Pancreas (tissue), 10 donors: ENCODE measurements around the gene TC2N. TPM values are rescaled to one million over a fixed set of nuclear protein-coding genes. Genes with fewer than 3 reads are reported as not detected.

Experiments
- ATAC-seq, 4 donors: fragments of 200-7000 bp; cut with Tn5 transposase; one replicate each; pipeline versions ENCODE4 v1.8.0 to v1.9.1; 2020; ENCODE audit warnings: mild to moderate bottlenecking in 4 of 4, moderate library complexity in 4 of 4
- DNase-seq, 6 donors: peaks; one replicate each; pipeline ENCODE4 v3.0.0-alpha.2; 2020
- FAIRE-seq: peaks from 2 replicates; lab custom pipeline; 2012; peaks lifted over from hg19 to GRCh38; lab: Jason Lieb, UNC
- H3K27ac ChIP-seq, 4 donors: fragments of 200-600 bp; sonication (generic); 1 replicate in 3 of 4; 2 replicates in 1 of 4; pipeline versions ENCODE4 v1.5.0 to v1.8.0; 2020
- H3K27me3 ChIP-seq, 4 donors: fragments of 200-600 bp; one replicate each; pipeline ENCODE4 v1.8.0; 2021
- H3K36me3 ChIP-seq, 3 donors: fragments of 200-600 bp; sonication (generic) in 1 of 3; one replicate each; pipeline versions ENCODE4 v1.5.0 to v1.8.0; 2020 to 2021
- H3K4me1 ChIP-seq, 3 donors: fragments of 200-600 bp; one replicate each; pipeline ENCODE4 v1.8.0; 2021
- H3K4me3 ChIP-seq, 4 donors: fragments of 200-600 bp; sonication (generic) in 2 of 4; one replicate each; pipeline versions ENCODE4 v1.5.0 to v1.8.0; 2020 to 2021
- H3K9me3 ChIP-seq, 4 donors: fragments of 200-600 bp; one replicate each; pipeline ENCODE4 v1.8.0; 2021
- WGBS, 2 donors: extraction: QIAGEN DNeasy Blood & Tissue Kit; methylation state at CpG; one replicate each; pipeline ENCODE4 v1.1.7; 2013; 5-methylcytosine and 5-hydroxymethylcytosine counted together
- intact Hi-C, 3 donors: fragments of 100-400 bp; cut with DNase I; formaldehyde crosslinking; loops; one replicate each; pipeline versions ENCODE4 v1.11.1 to v1.14.2; 2022
- polyA plus RNA-seq, 2 donors: library from polyadenylated mRNA; stranded (reverse); fragments of 200-250 nt; gene quantifications; one replicate each; pipeline ENCODE4 v1.2.3, GENCODE V29; 2013
- total RNA-seq, 6 donors: library from RNA; stranded (reverse); fragmentation: NEBNext Ultra II Directional in 4 of 6; extraction: Animal tissue kit (Norgen Biotek cat#: 25700) in 4 of 6; gene quantifications; one replicate each; pipeline versions ENCODE4 v1.2.1 to v1.2.4, GENCODE V29; 2021 to 2023
- TF ChIP-seq, protein P1 (sequence below), 4 donors: fragments of 200-600 bp; sonication (generic) in 3 of 4; IDR thresholded peaks; one replicate each; pipeline versions ENCODE4 v1.5.0 to v1.8.0; 2021; ENCODE audit warnings: antibody characterized with exemption in 4 of 4
- donor health status: healthy with polysubstance abuse.
- donor health status: DM: no; HTN: no; CAD: no; lungs with moderate emphysema.
- donor health status: DM: no; HTN: no; CAD: no.
- donor health status: control.
- donor health status: control.
- donor health status: Bipolar disorder and iron deficiency.
- donor health status: DM: yes; HTN: yes; CAD: no.
- donor health status: DM: no; HTN: no; CAD: no.
- donor health status: DM: no; HTN: no; CAD: no.
- donor health status: DM: yes; HTN: yes; CAD: no.

The TC2N gene
- total and polyA plus RNA-seq, 8 donors = 23.9 to 215 (median 112) TPM

DNA sequence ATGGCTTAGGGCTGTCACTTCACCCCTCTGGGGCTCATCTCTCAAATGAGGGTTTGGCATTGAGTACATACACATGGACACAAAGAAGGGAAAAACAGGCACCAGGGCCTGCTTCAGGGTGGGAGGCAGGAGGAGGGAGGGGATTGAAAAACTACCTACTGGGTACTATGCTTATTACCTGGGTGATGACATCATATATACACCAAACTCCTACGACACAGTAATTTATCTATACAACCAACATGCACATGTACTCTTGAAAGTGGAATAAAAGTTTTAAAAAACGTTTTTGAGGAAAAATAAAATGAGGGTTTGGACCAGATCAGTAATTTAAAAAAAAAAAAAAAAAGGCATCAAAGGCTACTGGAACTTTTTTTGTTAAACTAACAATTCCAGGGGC, 3.6 kb upstream of the TC2N start:
- Histone ChIP-seq H3K27ac (peak overlapping the region in 2 of 4 donors; percentile 85 to 92), H3K36me3 (no peaks in the 10 kb centered on the region), H3K4me1 (peaks cover 55 to 67% (median 63%) of the 10 kb centered on the region in 3 donors), H3K27me3 (no peaks in the 10 kb centered on the region), H3K9me3 (no peaks in the 10 kb centered on the region), H3K4me3 (no peak overlapping the region)
- intact Hi-C loops = no loop called here
- 58 to 65% methylated on average over 2 of the region's 2 CpGs for WGBS, 2 donors
- TF ChIP-seq, protein P1, sequence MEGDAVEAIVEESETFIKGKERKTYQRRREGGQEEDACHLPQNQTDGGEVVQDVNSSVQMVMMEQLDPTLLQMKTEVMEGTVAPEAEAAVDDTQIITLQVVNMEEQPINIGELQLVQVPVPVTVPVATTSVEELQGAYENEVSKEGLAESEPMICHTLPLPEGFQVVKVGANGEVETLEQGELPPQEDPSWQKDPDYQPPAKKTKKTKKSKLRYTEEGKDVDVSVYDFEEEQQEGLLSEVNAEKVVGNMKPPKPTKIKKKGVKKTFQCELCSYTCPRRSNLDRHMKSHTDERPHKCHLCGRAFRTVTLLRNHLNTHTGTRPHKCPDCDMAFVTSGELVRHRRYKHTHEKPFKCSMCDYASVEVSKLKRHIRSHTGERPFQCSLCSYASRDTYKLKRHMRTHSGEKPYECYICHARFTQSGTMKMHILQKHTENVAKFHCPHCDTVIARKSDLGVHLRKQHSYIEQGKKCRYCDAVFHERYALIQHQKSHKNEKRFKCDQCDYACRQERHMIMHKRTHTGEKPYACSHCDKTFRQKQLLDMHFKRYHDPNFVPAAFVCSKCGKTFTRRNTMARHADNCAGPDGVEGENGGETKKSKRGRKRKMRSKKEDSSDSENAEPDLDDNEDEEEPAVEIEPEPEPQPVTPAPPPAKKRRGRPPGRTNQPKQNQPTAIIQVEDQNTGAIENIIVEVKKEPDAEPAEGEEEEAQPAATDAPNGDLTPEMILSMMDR (IDR thresholded peaks at IDR 0.05) = no peak
- ATAC-seq (no peak), DNase-seq (no peak), FAIRE-seq (no peak)

- Histone ChIP-seq H3K9me3 (no peaks in the 10 kb centered on the region), H3K27ac (peak overlapping the region; percentile 28 to 92 (median 62)), H3K4me1 (peaks cover 53 to 59% (median 56%) of the 10 kb centered on the region in 3 donors), H3K4me3 (no peak overlapping the region), H3K27me3 (no peaks in the 10 kb centered on the region), H3K36me3 (no peaks in the 10 kb centered on the region)
- TF ChIP-seq, protein P1 (IDR thresholded peaks at IDR 0.05) = no peak
- DNase-seq (peak in 1 of 6 donors; percentile 36), FAIRE-seq (no peak), ATAC-seq (peak in 1 of 4 donors; percentile 4)
- 31 to 42% methylated on average over 15 to 16 of the region's 16 CpGs for WGBS, 2 donors
- intact Hi-C loops = no loop called here
Observed at GRCh38 chr14:91870001-91870400, 2.7 kb upstream of the TC2N start.

DNA sequence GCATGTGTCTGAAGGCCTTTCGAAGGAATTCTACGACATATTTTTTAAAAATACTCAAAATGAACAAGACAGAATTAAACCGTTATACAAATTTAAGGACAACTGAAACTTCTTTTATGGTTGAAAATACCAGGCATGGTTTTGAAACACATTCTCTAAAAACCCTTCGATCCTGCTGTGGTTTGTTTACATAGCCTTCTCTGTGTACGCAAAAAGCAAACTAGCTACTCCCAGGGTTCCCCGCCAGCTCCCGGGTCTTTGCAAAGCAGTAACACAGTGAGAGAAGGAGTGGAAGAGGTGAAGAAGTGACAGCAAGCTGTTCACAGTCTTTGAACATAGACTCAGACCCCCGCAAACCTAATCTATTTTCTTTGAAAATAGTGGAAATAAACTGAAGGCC, 2.2 kb upstream of the TC2N start:
- peaks cover 48 to 55% (median 53%) of the 10 kb centered on the region in 3 donors for H3K4me1 ChIP-seq
- no peak for FAIRE-seq
- 37 to 40% methylated on average over 8 of the region's 8 CpGs for WGBS, 2 donors
- no peak for DNase-seq
- H3K9me3 ChIP-seq = no peaks in the 10 kb centered on the region
- intact Hi-C loops = no loop called here
- peak overlapping the region; percentile 28 to 92 (median 62) for H3K27ac ChIP-seq
- H3K4me3 ChIP-seq = no peak overlapping the region
- no peak for ATAC-seq
- no peaks in the 10 kb centered on the region for H3K36me3 ChIP-seq
- TF ChIP-seq, protein P1 (IDR thresholded peaks at IDR 0.05) = no peak
- H3K27me3 ChIP-seq = no peaks in the 10 kb centered on the region

DNA sequence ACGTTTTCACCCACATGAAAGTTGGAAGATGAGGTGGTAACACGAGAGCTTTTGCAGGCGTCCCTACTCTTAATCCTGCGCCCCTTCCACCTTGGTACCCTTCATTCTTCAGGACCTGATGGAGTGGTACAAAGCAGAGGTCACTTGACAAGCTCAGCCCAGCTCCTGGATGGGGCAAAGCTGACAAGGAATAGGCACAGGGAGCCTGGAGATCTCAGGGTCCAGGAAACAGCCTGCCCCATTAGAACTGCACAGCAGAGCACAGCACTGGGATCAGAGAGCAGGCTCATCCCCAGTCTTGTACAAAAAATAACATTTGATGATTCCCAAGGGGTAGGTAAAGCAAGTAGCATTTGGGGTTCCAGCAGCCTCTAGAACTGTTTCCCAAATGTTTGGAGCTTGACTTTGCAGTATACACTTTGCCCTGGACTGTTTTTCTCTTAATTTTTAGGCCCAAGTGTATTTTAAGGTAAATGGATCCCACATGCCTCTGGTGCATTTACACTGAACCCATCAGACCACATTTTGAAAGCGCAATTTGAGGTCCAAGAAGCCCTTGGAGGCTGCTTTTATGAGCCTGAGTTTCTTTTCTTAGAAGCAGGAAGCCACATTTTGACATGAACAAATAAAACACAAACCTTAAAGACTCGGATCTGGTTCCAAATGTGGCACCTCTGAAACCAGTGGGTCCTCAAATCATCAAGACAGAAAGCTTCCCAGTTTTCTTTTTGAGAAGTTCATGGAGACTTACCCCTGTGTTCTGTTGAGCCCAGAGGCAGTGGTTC, 633 bp downstream of the TC2N start:
- peaks cover 23 to 27% (median 27%) of the 10 kb centered on the region in 3 donors for H3K4me1 ChIP-seq
- ATAC-seq (no peak), FAIRE-seq (no peak), DNase-seq (no peak)
- no peaks in the 10 kb centered on the region for H3K27me3 ChIP-seq
- intact Hi-C loops = no loop called here
- no peaks in the 10 kb centered on the region for H3K36me3 ChIP-seq
- 82 to 87% methylated on average over 6 of the region's 6 CpGs for WGBS, 2 donors
- no peak overlapping the region for H3K4me3 ChIP-seq
- H3K27ac ChIP-seq = no peak overlapping the region
- TF ChIP-seq, protein P1 (IDR thresholded peaks at IDR 0.05) = no peak
- no peaks in the 10 kb centered on the region for H3K9me3 ChIP-seq

- H3K27ac ChIP-seq = no peak overlapping the region
- no peaks in the 10 kb centered on the region for H3K9me3 ChIP-seq
- no peak for DNase-seq
- H3K36me3 ChIP-seq = no peaks in the 10 kb centered on the region
- H3K4me1 ChIP-seq = peaks cover 17 to 21% (median 21%) of the 10 kb centered on the region in 3 donors
- TF ChIP-seq, protein P1 (IDR thresholded peaks at IDR 0.05) = no peak
- intact Hi-C loops = no loop called here
- no peak overlapping the region for H3K4me3 ChIP-seq
- H3K27me3 ChIP-seq = no peaks in the 10 kb centered on the region
- ATAC-seq = no peak
- no peak for FAIRE-seq
- 86 to 92% methylated on average over 2 of the region's 2 CpGs for WGBS, 2 donors
Observed at GRCh38 chr14:91866061-91866460, 1.3 kb downstream of the TC2N start.
